ENCODE results near the gene ARHGEF25. TPM values are rescaled to one million over a fixed set of nuclear protein-coding genes. Genes with fewer than 3 reads are reported as not detected.
"Not testable (repeated sequence)": the region's sequence is repeated elsewhere in the genome, so short reads cannot be mapped to it uniquely, and the experiment has no call there.

ARHGEF25 gene
- total RNA-seq, 1 donor from 2014 or later = 16.3 TPM

- H3K36me3 ChIP-seq = no peaks in the 10 kb centered on the region
- DNase-seq (no peak), ATAC-seq (no peak)
- no peak overlapping the region for H3K4me3 ChIP-seq
- H3K4me1 ChIP-seq = no peaks in the 10 kb centered on the region
- peaks cover 38% of the 10 kb centered on the region for H3K27me3 ChIP-seq
- H3K27ac ChIP-seq = no peak overlapping the region
- TF ChIP-seq CTCF (IDR thresholded peaks at IDR 0.05) = no peak
- H3K9me3 ChIP-seq = no peaks in the 10 kb centered on the region
- intact Hi-C loops (cut with DNase I) = no loop called here
Measured at GRCh38 chr12:57640175-57641042, 29.2 kb downstream of the ARHGEF25 start.

GRCh38 chr12:57641699-57642442 lies 30.6 kb downstream of the ARHGEF25 start:
- no peaks in the 10 kb centered on the region for H3K9me3 ChIP-seq
- H3K4me3 ChIP-seq = no peak overlapping the region
- H3K36me3 ChIP-seq = no peaks in the 10 kb centered on the region
- ATAC-seq = no peak
- TF ChIP-seq CTCF (IDR thresholded peaks at IDR 0.05) = no peak
- intact Hi-C loops (cut with DNase I) = no loop called here
- H3K27me3 ChIP-seq = peaks cover 31% of the 10 kb centered on the region
- H3K4me1 ChIP-seq = no peaks in the 10 kb centered on the region
- DNase-seq = no peak
- H3K27ac ChIP-seq = no peak overlapping the region

GRCh38 chr12:57645990-57646658 lies 34.9 kb downstream of the ARHGEF25 start:
- H3K27ac ChIP-seq; intact Hi-C loops (cut with DNase I); H3K4me1 ChIP-seq; H3K36me3 ChIP-seq; DNase-seq; H3K9me3 ChIP-seq; ATAC-seq; H3K4me3 ChIP-seq: not testable (repeated sequence)
- peaks cover 14% of the 10 kb centered on the region for H3K27me3 ChIP-seq

GRCh38 chr12:57646659-57647049 lies 35.4 kb downstream of the ARHGEF25 start:
- intact Hi-C loops (cut with DNase I); H3K9me3 ChIP-seq; H3K27ac ChIP-seq; DNase-seq; H3K4me3 ChIP-seq; H3K36me3 ChIP-seq; ATAC-seq; H3K4me1 ChIP-seq: not testable (repeated sequence)
- H3K27me3 ChIP-seq = peaks cover 13% of the 10 kb centered on the region

GRCh38 chr12:57654042-57654441 lies 42.8 kb downstream of the ARHGEF25 start:
- no peaks in the 10 kb centered on the region for H3K4me1 ChIP-seq
- ATAC-seq (no peak), DNase-seq (no peak)
- H3K27me3 ChIP-seq = no peaks in the 10 kb centered on the region
- no peak for TF ChIP-seq CTCF (IDR thresholded peaks at IDR 0.05)
- H3K9me3 ChIP-seq = no peaks in the 10 kb centered on the region
- no peaks in the 10 kb centered on the region for H3K36me3 ChIP-seq
- H3K27ac ChIP-seq = no peak overlapping the region
- intact Hi-C loops (cut with DNase I) = no loop called here
- H3K4me3 ChIP-seq = no peak overlapping the region

GRCh38 chr12:57655541-57656240 lies 44.5 kb downstream of the ARHGEF25 start:
- ATAC-seq (no peak), DNase-seq (no peak)
- H3K9me3 ChIP-seq = no peaks in the 10 kb centered on the region
- intact Hi-C loops (cut with DNase I) = no loop called here
- H3K27ac ChIP-seq = no peak overlapping the region
- no peaks in the 10 kb centered on the region for H3K4me1 ChIP-seq
- no peaks in the 10 kb centered on the region for H3K27me3 ChIP-seq
- TF ChIP-seq CTCF (IDR thresholded peaks at IDR 0.05) = no peak
- no peaks in the 10 kb centered on the region for H3K36me3 ChIP-seq
- no peak overlapping the region for H3K4me3 ChIP-seq

GRCh38 chr12:57656408-57656807 lies 45.2 kb downstream of the ARHGEF25 start:
- H3K27me3 ChIP-seq; H3K9me3 ChIP-seq; intact Hi-C loops (cut with DNase I); ATAC-seq; H3K4me3 ChIP-seq; H3K36me3 ChIP-seq; DNase-seq; H3K4me1 ChIP-seq; H3K27ac ChIP-seq: not testable (repeated sequence)
